ENCODE measurements around the gene NUP85.
A peak's percentile ranks its signal among the peaks of the same experiment; 100 is the strongest.

Gene NUP85

DNA sequence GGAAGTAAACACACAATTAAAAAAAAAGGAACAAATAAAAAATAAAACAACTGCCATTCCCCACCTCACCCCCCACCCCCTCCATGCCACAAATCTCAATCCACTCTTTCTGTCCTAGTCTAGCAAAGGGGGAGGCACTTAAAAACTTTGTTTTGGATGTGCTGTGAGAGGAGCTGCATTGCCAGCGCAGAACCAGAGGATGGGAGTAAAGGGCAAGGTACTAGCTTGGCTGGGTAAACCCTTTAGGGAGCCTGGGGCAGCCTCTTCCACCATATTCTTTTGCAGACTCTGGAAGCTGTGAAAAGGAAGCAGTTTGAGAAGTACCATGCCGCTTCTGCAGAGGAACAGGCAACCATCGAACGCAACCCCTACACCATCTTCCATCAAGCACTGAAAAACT lies 57.6 kb downstream of the NUP85 start:
- H3K9me3 Mint-ChIP-seq = no peaks in the 10 kb centered on the region
- peaks cover 37% of the 10 kb centered on the region for H3K4me1 Mint-ChIP-seq
- peak overlapping the region; percentile 98 for H3K4me3 Mint-ChIP-seq
- DNase-seq (no peak), ATAC-seq (no peak)
- H3K27ac Mint-ChIP-seq = peak overlapping the region; percentile 100
- H3K27me3 Mint-ChIP-seq = no peaks in the 10 kb centered on the region
- H3K36me3 Mint-ChIP-seq (ENCODE audit: low read depth) = peaks cover 48% of the 10 kb centered on the region

DNA sequence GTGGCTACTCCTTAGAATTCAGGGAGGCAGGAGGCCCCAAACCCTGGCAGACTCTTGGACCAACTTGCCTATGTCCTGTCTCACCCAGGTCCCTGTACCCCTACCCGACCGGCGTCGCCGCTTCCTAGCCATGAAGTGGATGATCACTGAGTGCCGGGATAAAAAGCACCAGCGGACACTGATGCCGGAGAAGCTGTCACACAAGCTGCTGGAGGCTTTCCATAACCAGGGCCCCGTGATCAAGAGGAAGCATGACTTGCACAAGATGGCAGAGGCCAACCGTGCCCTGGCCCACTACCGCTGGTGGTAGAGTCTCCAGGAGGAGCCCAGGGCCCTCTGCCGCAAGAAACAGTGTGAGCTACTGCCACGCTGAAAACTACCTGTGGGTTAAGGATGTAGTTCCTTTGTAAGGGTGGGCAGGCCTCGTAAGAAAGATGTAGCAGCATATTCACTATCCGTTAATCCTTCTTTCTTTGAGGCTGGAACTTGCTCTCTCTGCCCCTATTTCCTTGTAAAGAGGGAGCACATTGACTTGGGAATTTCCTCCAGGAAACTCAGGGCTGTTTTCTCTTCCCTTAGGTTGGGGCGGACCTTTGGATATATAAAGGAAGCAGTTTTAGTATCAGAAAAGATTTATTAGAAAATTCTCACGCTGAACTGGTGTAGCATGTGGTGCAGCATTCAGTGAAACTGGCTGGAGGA lies 60.3 kb downstream of the NUP85 start:
- Mint-ChIP-seq H3K27me3 (no peaks in the 10 kb centered on the region), H3K9me3 (no peaks in the 10 kb centered on the region), H3K4me3 (no peak overlapping the region), H3K36me3 (ENCODE audit: low read depth) (peaks cover 42% of the 10 kb centered on the region), H3K4me1 (peaks cover 23% of the 10 kb centered on the region), H3K27ac (no peak overlapping the region)
- DNase-seq = no peak
- ATAC-seq = no peak

DNA sequence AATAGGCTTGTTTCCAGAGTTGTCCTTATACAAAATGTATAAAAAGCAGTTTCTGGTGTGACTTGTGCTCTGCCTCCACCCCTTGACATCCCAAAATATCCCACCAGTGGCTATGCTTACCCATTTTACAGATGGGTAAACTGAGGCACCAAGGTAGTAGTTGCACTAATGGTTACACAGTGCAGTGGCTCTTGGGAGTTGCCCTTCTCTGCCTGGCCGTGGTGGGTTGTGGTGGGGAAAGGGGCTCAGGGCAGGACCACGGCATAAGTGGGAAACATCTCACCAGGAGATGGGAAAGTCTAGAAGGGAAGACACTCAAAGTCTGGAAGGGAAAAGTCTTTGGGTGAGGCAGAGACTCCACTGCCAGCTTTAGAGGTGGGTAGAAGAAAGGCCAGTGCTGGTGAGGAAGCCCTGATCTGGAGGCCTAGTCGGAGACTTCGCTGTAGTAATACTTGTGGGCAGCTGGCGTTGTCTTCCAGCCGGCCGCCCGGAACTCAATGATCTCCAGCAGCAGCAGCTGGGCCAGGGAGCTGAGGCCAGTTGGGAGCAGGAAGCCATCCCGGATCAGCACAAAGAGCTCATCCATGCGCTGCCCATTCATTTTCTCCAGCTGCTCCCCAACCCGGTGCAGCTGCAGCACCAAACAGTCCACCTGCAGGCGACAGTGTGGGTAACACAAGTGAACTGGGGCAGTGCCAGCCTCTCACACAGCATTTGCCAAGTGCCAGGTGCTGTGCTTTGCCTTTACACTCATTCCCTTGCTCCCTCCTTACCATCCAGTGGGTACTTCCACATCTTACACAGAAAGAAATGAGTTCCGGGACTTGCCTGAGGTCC lies 61.1 kb downstream of the NUP85 start:
- peaks cover 21% of the 10 kb centered on the region for H3K4me1 Mint-ChIP-seq
- peaks cover 40% of the 10 kb centered on the region for H3K36me3 Mint-ChIP-seq (ENCODE audit: low read depth)
- H3K27ac Mint-ChIP-seq = peak overlapping the region; percentile 41
- ATAC-seq (no peak), DNase-seq (no peak)
- H3K9me3 Mint-ChIP-seq = no peaks in the 10 kb centered on the region
- no peak overlapping the region for H3K4me3 Mint-ChIP-seq
- no peaks in the 10 kb centered on the region for H3K27me3 Mint-ChIP-seq

DNA sequence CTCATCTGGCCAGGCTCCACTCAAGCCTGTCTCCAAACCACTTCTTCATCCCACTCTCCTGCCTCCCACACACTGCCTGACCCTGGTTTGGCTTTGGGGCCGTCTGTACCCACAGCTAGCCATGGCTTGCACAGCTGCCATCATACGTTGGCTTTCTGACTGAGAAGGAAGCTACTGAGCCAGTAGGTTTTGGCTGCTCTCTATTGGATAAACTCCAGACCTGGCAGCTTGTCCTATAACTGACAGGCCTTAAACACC lies 61.6 kb downstream of the NUP85 start:
- Mint-ChIP-seq H3K27ac (peak overlapping the region; percentile 41), H3K27me3 (no peaks in the 10 kb centered on the region), H3K4me1 (peaks cover 26% of the 10 kb centered on the region), H3K36me3 (ENCODE audit: low read depth) (peaks cover 40% of the 10 kb centered on the region), H3K4me3 (no peak overlapping the region), H3K9me3 (no peaks in the 10 kb centered on the region)
- ATAC-seq (no peak), DNase-seq (no peak)

DNA sequence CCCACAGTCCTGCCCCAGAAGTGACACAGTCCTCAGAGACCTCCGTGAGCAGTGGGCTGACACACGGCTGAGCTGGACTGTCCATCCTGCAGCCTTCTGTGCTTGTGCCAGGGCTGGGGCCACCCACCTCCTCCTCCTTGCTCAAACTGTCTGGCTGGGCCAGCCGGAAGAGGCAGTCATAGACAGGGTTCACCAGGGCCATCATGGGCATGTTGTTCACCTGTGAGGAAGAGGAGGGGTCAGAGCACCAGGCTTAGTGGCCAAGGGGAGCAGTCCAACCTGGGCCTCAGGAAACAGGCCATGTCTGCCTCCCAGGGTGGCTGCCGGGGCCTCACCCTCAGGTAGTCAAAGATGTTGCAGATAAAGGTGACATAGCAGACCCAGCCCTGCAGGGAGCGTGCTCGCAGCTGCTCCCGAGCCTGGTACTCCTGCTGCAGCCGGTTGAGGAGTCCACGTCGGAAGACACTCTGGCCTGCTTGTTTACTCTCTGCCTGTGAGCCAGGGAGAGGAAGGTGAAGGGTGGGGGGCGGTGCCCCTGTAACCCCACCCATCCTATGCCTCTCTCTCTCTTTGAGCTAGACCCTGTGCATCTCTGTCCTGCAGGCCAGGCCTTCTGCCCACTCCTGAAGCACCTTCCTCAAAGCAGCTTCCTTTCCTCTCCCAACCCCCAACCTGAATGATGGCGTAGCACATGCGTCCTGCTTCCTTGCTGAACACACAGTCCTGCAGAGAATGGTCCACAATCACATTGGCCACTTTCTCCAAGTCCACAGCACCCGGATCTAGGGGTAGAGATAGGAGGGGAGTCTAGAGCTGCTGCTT lies 62.1 kb downstream of the NUP85 start:
- no peak for DNase-seq

DNA sequence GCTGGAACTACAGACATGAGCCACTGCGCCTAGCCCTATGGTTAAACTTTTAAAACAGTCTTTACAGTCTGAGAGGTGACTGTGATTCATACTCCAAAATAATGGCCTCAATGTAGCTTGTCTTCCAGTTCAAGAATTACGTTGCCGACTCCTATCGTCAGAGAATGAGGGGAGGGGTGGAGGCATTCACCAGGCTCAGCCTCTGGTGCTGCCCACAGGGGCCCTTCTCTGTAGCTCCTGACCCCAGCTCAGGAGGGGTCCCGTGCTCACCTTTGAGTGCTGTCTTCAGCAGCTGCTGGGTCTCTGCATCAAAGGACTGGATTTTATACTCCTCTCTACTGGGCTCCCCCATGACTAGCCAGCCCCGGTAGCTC lies 64.4 kb downstream of the NUP85 start:
- ATAC-seq = no peak
- H3K27me3 Mint-ChIP-seq = no peaks in the 10 kb centered on the region
- no peak for DNase-seq
- H3K4me3 Mint-ChIP-seq = peak overlapping the region; percentile 82
- peak overlapping the region; percentile 80 for H3K27ac Mint-ChIP-seq
- no peaks in the 10 kb centered on the region for H3K9me3 Mint-ChIP-seq
- H3K36me3 Mint-ChIP-seq (ENCODE audit: low read depth) = peaks cover 26% of the 10 kb centered on the region
- H3K4me1 Mint-ChIP-seq = peaks cover 28% of the 10 kb centered on the region

More for the DNA sequence above, 62.1 kb downstream of the NUP85 start:
- H3K9me3 Mint-ChIP-seq = no peaks in the 10 kb centered on the region
- peaks cover 26% of the 10 kb centered on the region for H3K4me1 Mint-ChIP-seq
- no peak overlapping the region for H3K4me3 Mint-ChIP-seq
- no peak for ATAC-seq
- peak overlapping the region; percentile 33 for H3K27ac Mint-ChIP-seq
- no peaks in the 10 kb centered on the region for H3K27me3 Mint-ChIP-seq
- peaks cover 35% of the 10 kb centered on the region for H3K36me3 Mint-ChIP-seq (ENCODE audit: low read depth)

DNA sequence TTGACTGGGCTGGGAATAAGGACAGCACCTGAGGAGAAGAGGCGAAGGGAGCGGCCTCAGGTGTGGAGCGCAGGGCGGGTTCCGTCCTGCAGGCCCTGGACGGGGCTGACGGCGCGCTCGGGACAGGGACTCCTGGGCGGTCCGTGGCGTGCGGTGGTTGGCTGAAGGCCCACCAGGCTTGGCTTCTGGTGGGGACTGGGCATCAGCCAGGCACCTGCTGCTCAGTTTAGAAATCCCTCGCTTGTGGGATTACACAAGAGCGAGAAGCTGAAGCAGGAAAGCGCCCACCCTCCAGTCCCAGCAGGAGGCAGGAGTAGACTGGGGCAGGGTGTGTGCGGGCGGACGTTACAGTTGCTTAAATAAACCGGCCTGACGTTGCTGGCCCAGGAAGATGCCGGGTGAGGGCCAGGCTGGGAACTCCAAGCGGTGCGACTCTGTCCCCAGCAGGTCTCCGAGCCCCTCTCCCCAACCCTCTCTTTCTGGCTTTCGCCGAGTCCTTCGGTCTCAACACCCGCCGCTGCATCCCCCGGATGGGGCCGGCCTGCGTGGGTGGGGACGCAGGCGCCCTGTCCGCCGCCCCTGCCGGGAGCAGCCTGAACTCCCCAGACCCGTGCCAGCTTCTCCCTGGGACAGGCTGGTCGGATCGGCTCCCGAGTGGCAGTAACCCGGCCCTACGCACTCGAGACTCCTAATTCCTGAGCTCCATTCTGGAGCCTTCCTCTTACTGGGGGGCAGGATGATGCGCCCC lies 64.9 kb downstream of the NUP85 start:
- Mint-ChIP-seq H3K9me3 (no peaks in the 10 kb centered on the region), H3K27me3 (no peaks in the 10 kb centered on the region), H3K4me3 (peak overlapping the region; percentile 82), H3K4me1 (peaks cover 28% of the 10 kb centered on the region), H3K27ac (peak overlapping the region; percentile 80), H3K36me3 (ENCODE audit: low read depth) (peaks cover 27% of the 10 kb centered on the region)
- peak; percentile 41 for ATAC-seq
- DNase-seq = peak; percentile 72

DNA sequence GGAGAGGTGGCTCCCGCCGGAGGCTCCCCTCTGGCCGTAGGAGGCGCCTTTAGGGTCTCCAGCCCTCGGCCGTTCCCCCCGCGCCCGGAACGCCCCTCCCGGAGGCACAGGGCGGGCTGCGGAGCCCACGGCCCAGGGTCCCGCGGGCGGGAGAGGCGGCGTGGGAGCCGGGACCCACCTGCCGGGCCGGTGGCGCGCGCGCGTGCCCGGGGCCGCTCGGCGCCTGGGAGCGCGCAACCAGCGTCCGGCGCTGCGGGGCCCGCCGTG lies 65.4 kb downstream of the NUP85 start, which contains the start of gene MIF4GD:
MIF4GD (minus strand) TSS at position 266 of the 267 bp plus-strand sequence. CDS start 1,036 bp downstream, outside the sequence.
- H3K4me3 Mint-ChIP-seq = peak within 1 kb of the TSS; percentile 86
- H3K36me3 Mint-ChIP-seq (ENCODE audit: low read depth) = peaks cover 27% of the 10 kb centered on the region
- ATAC-seq = no peak
- no peak for DNase-seq
- no peaks in the 10 kb centered on the region for H3K27me3 Mint-ChIP-seq
- H3K27ac Mint-ChIP-seq = peak within 1 kb of the TSS; percentile 86
- peaks cover 28% of the 10 kb centered on the region for H3K4me1 Mint-ChIP-seq
- no peaks in the 10 kb centered on the region for H3K9me3 Mint-ChIP-seq

DNA sequence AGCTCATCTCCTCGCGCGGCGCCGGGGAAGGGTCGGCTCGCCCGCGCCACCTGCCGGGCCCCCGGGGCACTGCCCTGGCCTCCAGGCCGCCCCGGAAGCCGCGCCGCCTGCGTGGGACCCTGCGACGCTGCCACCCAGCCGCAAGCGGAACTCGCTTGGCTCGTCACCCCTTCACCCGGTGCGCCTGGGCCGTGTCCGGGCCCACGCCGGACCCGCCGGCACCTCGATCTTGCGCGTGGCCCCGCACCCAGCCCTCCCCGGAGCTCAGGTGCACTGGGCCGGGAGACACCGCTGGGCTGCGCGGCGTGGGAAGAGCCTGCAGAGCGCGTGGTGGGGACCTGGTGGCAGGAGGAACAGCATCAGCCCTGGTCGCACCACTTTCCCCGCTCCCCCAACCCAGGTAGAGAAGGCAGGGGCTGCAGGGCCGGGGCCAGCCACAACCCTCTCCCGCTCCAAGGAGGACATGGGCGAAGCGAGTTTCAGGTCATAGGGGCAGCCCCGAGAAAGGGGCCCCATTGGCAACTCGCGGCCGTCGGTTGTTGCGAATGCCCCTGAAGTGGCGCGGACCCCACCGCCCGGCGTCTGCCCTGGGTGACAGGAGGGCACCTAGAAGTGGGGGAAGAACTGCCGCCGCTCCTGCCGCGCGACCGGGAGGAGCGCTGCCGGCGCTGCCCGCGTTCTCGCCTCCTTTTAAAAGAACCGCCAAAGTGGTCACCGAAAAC lies 65.9 kb downstream of the NUP85 start:
- Mint-ChIP-seq H3K27ac (peak overlapping the region; percentile 86), H3K36me3 (ENCODE audit: low read depth) (peaks cover 23% of the 10 kb centered on the region), H3K27me3 (no peaks in the 10 kb centered on the region), H3K4me3 (peak overlapping the region; percentile 86), H3K9me3 (no peaks in the 10 kb centered on the region), H3K4me1 (peaks cover 28% of the 10 kb centered on the region)
- peak; percentile 76 for ATAC-seq
- DNase-seq = peak; percentile 93

DNA sequence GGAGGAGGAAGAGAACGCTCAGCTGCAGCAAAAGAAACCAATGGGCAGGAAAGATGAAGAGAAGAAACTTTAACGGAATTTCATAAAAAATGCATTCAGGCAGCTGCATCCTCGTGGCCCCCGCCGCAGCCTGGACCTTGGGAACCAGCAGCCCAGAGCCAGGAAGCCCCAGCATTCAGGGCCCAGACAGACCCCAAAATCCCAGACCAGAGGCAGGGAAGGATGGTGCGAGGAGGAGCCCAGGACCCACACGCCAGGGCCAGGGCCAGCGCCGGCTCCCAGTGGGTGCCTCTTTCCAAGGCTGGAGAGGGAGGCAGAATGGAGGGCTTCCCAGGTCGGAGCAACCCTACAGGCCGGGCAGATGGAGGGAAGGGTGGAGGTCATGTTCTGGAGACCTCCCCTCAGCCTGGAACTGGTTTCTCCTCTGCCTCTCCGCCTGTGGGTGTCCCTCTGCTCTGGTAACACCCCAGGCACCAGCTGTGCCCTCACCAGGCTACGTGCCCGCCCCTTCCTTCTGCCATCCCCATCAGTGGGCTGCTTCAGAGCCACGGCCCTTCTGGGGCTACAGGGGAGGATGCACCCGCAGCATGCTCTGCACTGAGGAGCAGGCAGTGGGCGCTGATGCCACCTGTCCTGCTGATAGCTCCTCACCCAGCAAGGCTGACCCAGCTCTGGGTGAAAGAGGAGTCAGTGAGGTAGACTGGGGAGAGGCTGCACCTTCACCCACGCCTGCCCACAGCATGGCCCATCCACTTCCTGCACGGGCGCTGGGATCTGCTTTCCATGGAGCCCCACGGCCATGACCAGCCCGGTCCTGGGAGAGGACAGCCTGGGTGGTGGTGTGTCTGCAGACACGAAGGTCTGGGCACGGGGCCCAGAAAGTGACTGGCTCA lies 66.7 kb downstream of the NUP85 start:
- H3K27ac Mint-ChIP-seq = peak overlapping the region; percentile 86
- no peaks in the 10 kb centered on the region for H3K27me3 Mint-ChIP-seq
- no peaks in the 10 kb centered on the region for H3K9me3 Mint-ChIP-seq
- ATAC-seq = peak; percentile 4
- H3K36me3 Mint-ChIP-seq (ENCODE audit: low read depth) = peaks cover 21% of the 10 kb centered on the region
- H3K4me1 Mint-ChIP-seq = peaks cover 28% of the 10 kb centered on the region
- no peak for DNase-seq
- peak overlapping the region; percentile 86 for H3K4me3 Mint-ChIP-seq

DNA sequence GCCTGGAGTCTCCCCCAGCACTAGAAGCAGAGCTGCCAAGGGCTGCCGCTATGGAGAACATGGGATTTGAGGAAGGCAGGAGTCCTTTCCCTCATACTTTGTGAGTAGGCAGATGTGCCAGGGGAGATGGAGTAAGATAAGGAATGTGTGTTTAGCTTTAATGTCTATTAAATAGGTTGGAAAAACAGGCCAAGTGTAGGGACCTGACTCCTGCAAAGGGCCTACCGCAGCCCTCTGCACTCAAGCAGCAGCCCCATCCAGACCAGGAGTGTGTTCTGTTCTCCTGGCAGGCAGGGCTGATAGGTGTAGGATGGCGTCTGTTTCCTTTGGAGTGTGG lies 67.3 kb downstream of the NUP85 start:
- no peaks in the 10 kb centered on the region for H3K27me3 Mint-ChIP-seq
- DNase-seq (no peak), ATAC-seq (no peak)
- peaks cover 28% of the 10 kb centered on the region for H3K4me1 Mint-ChIP-seq
- peak overlapping the region; percentile 86 for H3K4me3 Mint-ChIP-seq
- peaks cover 21% of the 10 kb centered on the region for H3K36me3 Mint-ChIP-seq (ENCODE audit: low read depth)
- peak overlapping the region; percentile 67 for H3K27ac Mint-ChIP-seq
- no peaks in the 10 kb centered on the region for H3K9me3 Mint-ChIP-seq

DNA sequence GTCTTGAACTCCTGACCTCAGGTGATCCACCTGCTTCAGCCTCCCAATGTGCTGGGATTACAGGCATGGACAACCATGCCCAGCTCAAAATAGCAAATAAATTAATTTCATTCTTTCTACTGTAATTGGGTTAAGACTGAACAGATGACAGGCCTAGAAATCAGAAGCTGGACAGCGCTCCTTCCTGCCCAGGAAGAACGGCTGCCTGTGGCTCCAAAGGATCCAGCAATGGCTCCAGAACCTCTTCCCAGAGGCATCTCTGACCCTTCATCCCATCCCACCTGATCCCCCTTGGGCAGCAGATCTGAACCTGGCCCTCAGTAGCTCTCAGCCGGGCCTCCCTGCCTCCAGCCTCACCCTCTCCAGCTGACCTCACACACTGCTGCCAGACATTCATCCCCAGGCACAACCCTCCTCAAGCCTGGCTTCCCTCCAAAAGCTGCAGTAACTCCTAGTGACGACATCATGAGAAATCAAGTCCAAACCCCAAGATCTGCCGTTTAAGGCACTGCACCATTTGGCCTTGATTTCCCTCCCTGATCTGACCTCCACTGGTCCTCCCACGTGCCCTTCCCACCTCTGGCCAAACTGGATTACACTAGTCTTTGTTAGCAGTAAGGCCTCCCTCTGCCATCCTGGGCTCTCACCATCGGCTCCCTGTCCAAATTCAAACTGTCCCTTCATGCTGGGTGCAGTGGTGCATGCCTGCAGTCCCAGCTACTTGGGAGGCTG lies 68.7 kb downstream of the NUP85 start:
- Mint-ChIP-seq H3K9me3 (no peaks in the 10 kb centered on the region), H3K4me3 (no peak overlapping the region), H3K27ac (no peak overlapping the region), H3K36me3 (ENCODE audit: low read depth) (peaks cover 23% of the 10 kb centered on the region), H3K4me1 (peaks cover 25% of the 10 kb centered on the region), H3K27me3 (no peaks in the 10 kb centered on the region)
- ATAC-seq = no peak
- no peak for DNase-seq

DNA sequence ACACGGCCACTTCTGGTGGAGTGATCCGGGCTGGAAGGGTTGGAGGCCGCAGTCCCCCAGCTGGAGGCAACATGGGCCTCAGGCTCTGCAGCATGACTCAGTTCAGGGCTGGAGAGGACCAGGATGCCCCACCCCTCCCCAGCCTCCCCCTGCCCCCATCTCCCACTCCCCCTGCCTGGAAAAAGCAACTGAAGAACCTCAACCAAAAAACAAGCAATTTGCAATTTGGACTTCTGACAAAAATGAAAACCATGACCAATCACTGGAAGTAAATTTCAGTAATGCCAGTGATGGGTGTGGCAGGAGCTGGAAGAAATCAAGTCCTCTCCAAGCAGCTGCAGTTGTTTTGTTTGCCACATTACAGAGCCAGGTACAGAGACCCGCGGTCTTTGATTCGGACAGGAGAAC lies 72.2 kb downstream of the NUP85 start:
- DNase-seq = no peak
- H3K36me3 Mint-ChIP-seq (ENCODE audit: low read depth) = peaks cover 31% of the 10 kb centered on the region
- ATAC-seq = no peak
- H3K4me1 Mint-ChIP-seq = peaks cover 8% of the 10 kb centered on the region
- no peaks in the 10 kb centered on the region for H3K9me3 Mint-ChIP-seq
- H3K4me3 Mint-ChIP-seq = no peak overlapping the region
- H3K27ac Mint-ChIP-seq = no peak overlapping the region
- H3K27me3 Mint-ChIP-seq = no peaks in the 10 kb centered on the region
